Ectodermal cell (in vitro differentiated cells): ENCODE measurements around the gene SLC35F6.
"Not testable (repeated sequence)": the region's sequence is repeated elsewhere in the genome, so short reads cannot be mapped to it uniquely, and the experiment has no call there.

Experiments
- H3K27ac ChIP-seq: 2 replicates; pipeline ENCODE4 v1.7.0; 2013; ENCODE audit warnings: mild to moderate bottlenecking, low read depth, low read length; ENCODE audit not compliant: insufficient read depth, poor library complexity, severe bottlenecking
- H3K27me3 ChIP-seq: 2 replicates; pipeline ENCODE4 v1.7.0; 2013; ENCODE audit warnings: mild to moderate bottlenecking, low read length; ENCODE audit not compliant: insufficient read depth, control insufficient read depth, poor library complexity, severe bottlenecking
- H3K36me3 ChIP-seq: one replicate; pipeline ENCODE4 v1.7.0; 2013; ENCODE audit warnings: low read length; ENCODE audit not compliant: control insufficient read depth, insufficient read depth
- H3K4me1 ChIP-seq: one replicate; pipeline ENCODE4 v1.7.0; 2013; ENCODE audit warnings: low read length; ENCODE audit not compliant: control insufficient read depth, insufficient read depth
- H3K4me3 ChIP-seq: 2 replicates; pipeline ENCODE4 v1.7.0; 2013; ENCODE audit warnings: low read depth, low read length, control low read depth; ENCODE audit not compliant: insufficient read depth
- H3K9me3 ChIP-seq: 2 replicates; pipeline ENCODE4 v1.7.0; 2013; ENCODE audit warnings: mild to moderate bottlenecking, low read length, moderate library complexity; ENCODE audit not compliant: control insufficient read depth
- WGBS, 2 experiments: methylation state at CpG; one replicate each; pipeline ENCODE4 v1.1.7; 2013; ENCODE audit warnings: missing lambda C conversion rate in 2 of 2; 5-methylcytosine and 5-hydroxymethylcytosine counted together

SLC35F6 gene

GRCh38 chr2:26782876-26783704 lies 19.0 kb downstream of the SLC35F6 start:
- Histone ChIP-seq H3K27me3 (no peaks in the 10 kb centered on the region), H3K36me3 (peaks cover 5% of the 10 kb centered on the region), H3K4me3 (no peak overlapping the region), H3K9me3 (no peaks in the 10 kb centered on the region), H3K4me1 (peaks cover 4% of the 10 kb centered on the region), H3K27ac (no peak overlapping the region)
- WGBS, 2 experiments, result 92 to 93% methylated on average over 8 to 9 of the region's 12 CpGs

GRCh38 chr2:26784570-26785234 lies 20.6 kb downstream of the SLC35F6 start:
- H3K36me3 ChIP-seq, result peaks cover 11% of the 10 kb centered on the region
- WGBS, 2 experiments, result 92 to 93% methylated on average over 19 of the region's 19 CpGs
- no peaks in the 10 kb centered on the region for H3K9me3 ChIP-seq
- no peak overlapping the region for H3K4me3 ChIP-seq
- H3K4me1 ChIP-seq, result peaks cover 8% of the 10 kb centered on the region
- H3K27me3 ChIP-seq, result no peaks in the 10 kb centered on the region
- H3K27ac ChIP-seq, result peak overlapping the region; percentile 86

- peaks cover under 1% of the 10 kb centered on the region for H3K9me3 ChIP-seq
- peak within 1 kb of the TSS; percentile 73 for H3K4me3 ChIP-seq
- peaks cover 8% of the 10 kb centered on the region for H3K4me1 ChIP-seq
- no peaks in the 10 kb centered on the region for H3K27me3 ChIP-seq
- 1 to 2% methylated on average over 55 of the region's 55 CpGs for WGBS, 2 experiments
- H3K27ac ChIP-seq, result peak within 1 kb of the TSS; percentile 86
- peaks cover 17% of the 10 kb centered on the region for H3K36me3 ChIP-seq
Observed at GRCh38 chr2:26785431-26786206, 21.5 kb downstream of the SLC35F6 start, which contains the start of gene CENPA. TSS of gene CENPA (plus strand) at chr2:26786056. CDS start at chr2:26786197, 141 bp downstream.

DNA sequence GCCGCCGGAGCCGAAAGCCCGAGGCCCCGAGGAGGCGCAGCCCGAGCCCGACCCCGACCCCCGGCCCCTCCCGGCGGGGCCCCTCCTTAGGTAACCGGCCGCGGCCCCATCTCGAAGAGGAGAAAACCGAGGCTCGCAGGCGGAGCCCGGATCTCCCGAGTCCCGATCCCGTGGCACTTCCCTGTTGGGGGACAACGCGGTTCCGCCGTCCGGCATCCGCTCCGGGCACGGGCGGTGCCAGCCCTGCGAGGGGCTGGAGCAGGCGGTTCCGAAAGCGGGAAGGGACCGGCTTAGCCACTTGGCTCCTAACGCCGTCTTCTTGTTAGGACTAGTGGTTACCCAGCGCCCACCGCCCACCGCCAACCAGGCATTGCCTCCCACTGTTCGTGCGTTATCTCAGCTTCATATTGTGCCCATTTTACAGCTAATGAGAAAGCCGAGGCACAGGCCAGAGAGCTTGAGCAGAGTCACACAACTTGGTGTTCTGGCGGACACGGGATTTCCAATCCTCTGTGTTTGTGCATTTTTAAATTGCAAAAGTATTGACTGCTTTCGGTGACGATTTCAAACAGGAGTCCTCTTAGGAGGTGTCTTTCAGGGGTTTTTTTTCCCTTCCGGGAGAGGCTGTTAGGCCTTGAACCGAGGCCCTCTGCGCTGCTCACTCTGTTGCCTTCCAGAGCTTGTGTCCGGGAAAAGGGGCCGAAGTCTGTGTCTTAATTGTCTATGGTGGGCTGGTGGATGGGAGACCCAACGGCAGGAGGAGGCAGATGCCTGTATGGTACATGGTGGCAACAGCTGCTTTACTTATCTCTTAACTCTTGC lies 22.3 kb downstream of the SLC35F6 start:
- Histone ChIP-seq H3K9me3 (peaks cover 2% of the 10 kb centered on the region), H3K27ac (no peak overlapping the region)
- 8% methylated on average over 55 of the region's 55 CpGs for WGBS, 2 experiments

GRCh38 chr2:26792720-26793119 lies 28.6 kb downstream of the SLC35F6 start:
- WGBS, 2 experiments, result 61 to 63% methylated on average over 3 of the region's 3 CpGs
- Histone ChIP-seq H3K4me1 (peaks cover 20% of the 10 kb centered on the region), H3K4me3 (no peak overlapping the region), H3K27me3 (no peaks in the 10 kb centered on the region), H3K36me3 (peaks cover 45% of the 10 kb centered on the region), H3K9me3 (peaks cover 2% of the 10 kb centered on the region), H3K27ac (peak overlapping the region; percentile 18)

More for the DNA sequence above, 22.3 kb downstream of the SLC35F6 start:
- Histone ChIP-seq H3K36me3 (peaks cover 20% of the 10 kb centered on the region), H3K4me1 (peaks cover 8% of the 10 kb centered on the region), H3K27me3 (no peaks in the 10 kb centered on the region), H3K4me3 (peak overlapping the region; percentile 73)

GRCh38 chr2:26793518-26793917 lies 29.4 kb downstream of the SLC35F6 start:
- Histone ChIP-seq H3K27me3 (no peaks in the 10 kb centered on the region), H3K4me3 (no peak overlapping the region), H3K36me3 (peaks cover 49% of the 10 kb centered on the region), H3K4me1 (peaks cover 12% of the 10 kb centered on the region), H3K27ac (no peak overlapping the region), H3K9me3 (peaks cover 2% of the 10 kb centered on the region)
- 97 to 100% methylated on average over 3 of the region's 3 CpGs for WGBS, 2 experiments

DNA sequence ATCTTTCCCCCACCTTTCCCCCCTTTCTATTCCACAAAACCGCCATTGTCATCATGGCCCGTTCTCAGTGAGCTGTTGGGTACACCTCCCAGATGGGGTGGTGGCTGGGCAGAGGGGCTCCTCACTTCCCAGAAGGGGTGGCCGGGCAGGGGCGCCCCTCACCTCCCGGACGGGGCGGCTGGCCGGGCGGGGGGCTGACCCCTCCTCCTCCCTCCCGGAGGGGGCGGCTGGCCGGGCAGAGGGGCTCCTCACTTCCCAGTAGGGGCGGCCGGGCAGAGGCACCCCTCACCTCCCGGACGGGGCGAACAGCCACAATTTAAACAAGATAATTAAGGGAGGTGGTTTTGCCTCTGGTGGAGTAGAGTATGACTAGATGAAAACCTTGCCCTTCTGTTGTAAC lies 31.1 kb downstream of the SLC35F6 start:
- H3K9me3 ChIP-seq, H3K27me3 ChIP-seq, H3K27ac ChIP-seq, H3K4me3 ChIP-seq: not testable (repeated sequence)
- 93 to 100% methylated on average over 14 to 16 of the region's 17 CpGs for WGBS, 2 experiments
- H3K4me1 ChIP-seq, result peaks cover 12% of the 10 kb centered on the region
- peaks cover 34% of the 10 kb centered on the region for H3K36me3 ChIP-seq

DNA sequence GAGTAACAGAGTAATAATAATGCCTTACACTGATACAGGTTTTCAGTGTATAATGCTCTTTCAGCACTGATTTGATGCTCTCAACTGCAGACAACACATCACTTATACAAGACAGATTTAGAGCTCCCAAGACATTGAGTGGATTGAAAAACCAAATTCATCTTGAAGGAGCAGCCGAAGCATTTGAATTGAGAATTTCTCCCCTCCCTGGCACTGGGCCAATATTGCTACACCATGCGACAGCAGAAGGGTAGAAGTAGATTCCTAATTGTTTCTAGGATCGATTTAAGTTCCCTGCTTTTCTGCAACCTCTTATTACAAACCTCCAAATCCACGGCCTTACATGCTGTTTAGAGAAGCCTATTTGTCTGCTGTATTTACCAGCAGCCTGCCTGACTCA lies 37.2 kb downstream of the SLC35F6 start:
- no peaks in the 10 kb centered on the region for H3K27me3 ChIP-seq
- no peak overlapping the region for H3K27ac ChIP-seq
- no peaks in the 10 kb centered on the region for H3K9me3 ChIP-seq
- 70 to 71% methylated on average over 4 of the region's 4 CpGs for WGBS, 2 experiments
- H3K4me1 ChIP-seq, result no peaks in the 10 kb centered on the region
- H3K4me3 ChIP-seq, result no peak overlapping the region
- H3K36me3 ChIP-seq, result peaks cover 16% of the 10 kb centered on the region

GRCh38 chr2:26801796-26802195 lies 37.7 kb downstream of the SLC35F6 start:
- no peak overlapping the region for H3K4me3 ChIP-seq
- no peaks in the 10 kb centered on the region for H3K27me3 ChIP-seq
- peaks cover 12% of the 10 kb centered on the region for H3K36me3 ChIP-seq
- H3K4me1 ChIP-seq, result no peaks in the 10 kb centered on the region
- H3K27ac ChIP-seq, result no peak overlapping the region
- 94 to 95% methylated on average over 7 of the region's 7 CpGs for WGBS, 2 experiments
- no peaks in the 10 kb centered on the region for H3K9me3 ChIP-seq
